HG02678 (cell line): ENCODE data around the gene UBQLN4.
"Not testable (repeated sequence)": the region's sequence is repeated elsewhere in the genome, so short reads cannot be mapped to it uniquely, and the experiment has no call there.

ENCODE experiments used
- ATAC-seq: cut with Tn5 transposase; IDR thresholded peaks from one replicate; pipeline ENCODE4 v1.9.1; 2021; ENCODE audit warnings: mild to moderate bottlenecking, moderate library complexity; ENCODE audit not compliant: unreplicated experiment

Gene UBQLN4

DNA sequence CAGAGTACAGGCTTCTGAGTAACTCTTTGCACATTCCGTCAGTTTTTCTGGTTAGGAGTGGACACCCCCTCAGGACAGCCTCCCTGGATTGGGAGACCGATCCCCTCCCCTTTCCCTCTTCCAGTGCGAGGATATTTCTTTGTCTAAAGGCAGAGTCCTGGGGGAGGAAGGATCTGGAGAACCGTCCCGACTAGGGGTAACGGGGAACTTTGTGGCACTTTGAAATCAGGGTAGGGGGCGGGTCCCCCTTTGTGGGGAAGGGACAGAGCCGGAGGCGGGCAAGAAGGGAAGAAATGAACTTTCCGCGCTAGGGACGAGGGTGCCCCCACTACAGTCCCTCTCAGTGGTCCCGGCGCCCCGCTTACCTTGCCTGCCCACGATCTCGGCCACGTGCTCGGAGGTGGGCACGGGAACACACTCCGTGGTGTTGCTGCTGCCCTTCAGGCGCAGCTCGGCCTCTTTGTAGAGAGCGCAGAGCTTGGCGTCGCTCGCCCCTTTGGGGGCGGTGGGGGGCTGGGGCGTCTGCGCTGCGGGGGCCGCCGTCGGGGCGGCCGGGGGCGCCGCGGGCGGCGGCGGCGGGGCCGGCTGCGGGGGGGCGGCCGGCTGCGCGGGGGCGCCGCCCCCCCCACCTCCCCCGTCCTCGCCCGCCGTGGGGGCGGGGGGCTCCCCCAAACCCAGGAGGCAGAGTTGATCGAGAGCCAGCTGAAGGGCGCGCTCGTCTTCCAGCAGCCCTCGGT lies 27.8 kb upstream of the UBQLN4 start:
- no peak for ATAC-seq

GRCh38 chr1:156080863-156081179 lies 27.2 kb upstream of the UBQLN4 start:
- ATAC-seq = no peak

DNA sequence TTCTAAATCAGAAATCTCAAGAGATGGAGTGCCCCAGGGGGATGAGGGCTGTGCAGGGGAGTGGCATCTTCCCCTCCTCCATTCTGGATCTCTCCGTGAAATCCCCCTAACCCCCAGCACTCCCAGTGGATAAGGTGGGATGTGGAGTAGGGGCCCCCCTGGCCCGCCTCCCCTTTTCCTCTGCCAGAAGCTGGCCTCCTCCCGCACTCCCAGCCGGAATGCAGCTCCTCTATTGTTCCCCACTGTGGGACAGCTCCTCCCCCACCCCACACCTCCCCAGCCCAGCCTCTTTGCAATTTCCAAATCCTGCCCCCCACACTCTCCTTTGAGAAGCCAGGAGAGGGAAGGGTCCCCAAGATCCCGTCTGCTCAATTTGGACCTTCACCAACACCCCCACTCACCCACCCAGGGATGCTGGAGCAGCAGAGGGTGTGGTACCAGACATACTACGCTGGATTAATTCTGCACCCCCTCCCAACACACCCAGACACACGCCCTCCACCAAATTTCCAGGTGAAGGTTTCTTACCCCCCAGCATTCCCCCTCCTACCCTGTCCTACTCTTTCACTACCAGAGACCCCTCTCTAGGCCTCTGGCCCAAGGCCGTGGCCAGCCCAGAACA lies 26.8 kb upstream of the UBQLN4 start:
- ATAC-seq = no peak

DNA sequence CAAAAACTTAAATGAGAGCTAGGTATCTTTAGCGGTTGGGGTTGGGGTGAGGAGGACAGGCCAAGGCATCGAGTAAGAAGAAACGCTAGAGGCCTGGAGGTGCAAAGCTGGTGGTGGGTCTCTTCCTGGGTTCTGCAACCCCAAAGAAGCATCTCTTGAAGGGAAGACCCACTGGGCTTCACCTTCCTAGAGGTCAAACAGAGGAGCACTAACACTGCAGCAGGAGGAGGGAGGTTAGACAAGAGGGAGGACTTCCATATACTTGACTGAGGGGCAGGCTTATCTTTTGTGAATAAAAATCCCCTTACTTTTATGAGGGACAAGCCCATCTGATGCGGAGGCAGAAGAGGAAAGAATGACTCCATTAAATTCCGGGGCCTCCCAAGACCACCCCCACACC lies 26.2 kb upstream of the UBQLN4 start:
- ATAC-seq = no peak

GRCh38 chr1:156078728-156079127 lies 25.1 kb upstream of the UBQLN4 start:
- no peak for ATAC-seq

DNA sequence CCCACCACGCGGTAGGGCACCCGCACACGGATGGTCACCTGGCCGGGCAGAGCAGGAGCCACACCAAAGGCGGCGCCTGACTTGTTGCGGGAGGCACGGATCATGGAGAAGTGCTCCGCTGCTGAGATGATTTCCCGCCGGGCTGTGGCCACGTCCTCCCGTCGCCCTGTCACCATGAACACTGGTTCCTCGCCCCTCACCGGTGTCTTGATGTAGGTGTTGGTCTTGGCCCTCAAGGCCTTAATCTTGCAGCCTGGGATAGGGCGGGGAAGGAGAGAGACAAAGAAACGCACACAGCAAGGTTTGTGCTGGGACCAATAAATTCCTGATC lies 23.8 kb upstream of the UBQLN4 start:
- no peak for ATAC-seq

GRCh38 chr1:156076609-156077429 lies 23.2 kb upstream of the UBQLN4 start:
- peak; percentile 91 for ATAC-seq

- ATAC-seq = no peak
Measured at GRCh38 chr1:156075775-156076204, 22.2 kb upstream of the UBQLN4 start.

DNA sequence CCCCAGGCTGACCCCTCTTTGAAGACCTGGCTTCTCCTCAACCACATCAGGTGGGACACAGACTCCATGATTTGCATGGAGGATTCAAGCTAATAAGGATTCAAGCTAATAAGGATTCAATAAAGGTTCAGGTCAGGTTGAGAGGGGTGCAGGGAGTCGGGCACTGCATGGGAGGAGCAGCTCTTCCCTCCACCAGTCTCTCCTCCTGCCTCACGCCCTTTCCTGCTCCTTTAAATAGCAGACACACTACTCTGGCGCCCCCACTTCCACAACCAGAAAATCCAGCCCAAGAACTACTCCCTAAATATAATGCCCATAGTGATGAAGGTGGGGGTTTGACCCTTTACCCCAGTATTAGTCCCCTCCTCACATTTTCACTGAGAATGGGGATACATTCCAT lies 21.6 kb upstream of the UBQLN4 start:
- no peak for ATAC-seq

- no peak for ATAC-seq
Measured at GRCh38 chr1:156074661-156075060, 21.1 kb upstream of the UBQLN4 start.

DNA sequence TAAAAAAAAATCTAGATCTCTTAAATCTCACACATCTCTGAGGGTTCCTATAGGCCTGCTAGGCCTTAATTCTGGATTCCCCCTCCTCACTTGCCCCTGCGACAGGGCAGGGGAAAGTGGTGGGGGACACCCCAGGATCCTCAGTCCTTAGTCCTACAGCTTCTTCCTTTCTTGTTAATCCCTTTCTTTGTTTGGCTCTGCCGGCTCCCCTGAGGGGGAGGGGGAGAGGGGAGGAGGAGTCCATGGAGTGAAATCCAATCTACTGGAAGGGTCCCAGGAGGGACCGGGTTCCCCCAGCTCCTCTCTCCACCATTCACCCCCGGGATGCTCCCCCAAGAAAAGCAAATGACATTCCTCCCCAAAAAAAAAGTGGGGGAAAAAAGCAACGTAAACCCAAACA lies 20.1 kb upstream of the UBQLN4 start:
- no peak for ATAC-seq

DNA sequence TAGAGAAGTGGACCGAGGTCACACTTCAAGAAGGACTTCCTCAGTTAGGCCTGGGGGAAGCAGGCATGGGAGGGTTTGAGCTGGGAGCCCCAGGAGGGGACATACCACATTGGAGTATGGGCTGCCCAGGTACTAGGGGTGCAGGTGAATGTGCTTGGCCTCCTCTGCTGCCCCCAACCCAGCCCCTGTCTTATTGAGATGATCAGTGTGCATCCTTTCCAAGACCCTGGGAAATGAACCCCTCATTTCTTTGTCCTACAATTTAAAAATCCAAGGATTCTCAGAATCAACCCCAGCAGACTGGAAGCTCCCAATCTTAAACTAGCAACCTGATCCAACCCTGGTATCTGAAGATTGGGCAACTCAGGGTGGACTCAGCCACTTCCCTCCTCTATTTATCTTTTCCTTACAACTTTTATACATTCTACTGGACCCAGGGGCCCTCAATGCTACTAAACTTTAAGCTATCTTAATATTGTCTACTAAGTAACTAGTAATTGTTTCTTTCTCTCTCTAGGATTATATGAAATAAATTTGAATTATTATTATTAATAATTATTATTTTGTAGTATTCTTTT lies 19.6 kb upstream of the UBQLN4 start:
- ATAC-seq = no peak

- no peak for ATAC-seq
Measured at GRCh38 chr1:156072251-156072650, 18.7 kb upstream of the UBQLN4 start.

- ATAC-seq = not testable (repeated sequence)
Measured at GRCh38 chr1:156071332-156071816, 17.8 kb upstream of the UBQLN4 start.

GRCh38 chr1:156070548-156070947 lies 16.9 kb upstream of the UBQLN4 start:
- ATAC-seq = no peak

DNA sequence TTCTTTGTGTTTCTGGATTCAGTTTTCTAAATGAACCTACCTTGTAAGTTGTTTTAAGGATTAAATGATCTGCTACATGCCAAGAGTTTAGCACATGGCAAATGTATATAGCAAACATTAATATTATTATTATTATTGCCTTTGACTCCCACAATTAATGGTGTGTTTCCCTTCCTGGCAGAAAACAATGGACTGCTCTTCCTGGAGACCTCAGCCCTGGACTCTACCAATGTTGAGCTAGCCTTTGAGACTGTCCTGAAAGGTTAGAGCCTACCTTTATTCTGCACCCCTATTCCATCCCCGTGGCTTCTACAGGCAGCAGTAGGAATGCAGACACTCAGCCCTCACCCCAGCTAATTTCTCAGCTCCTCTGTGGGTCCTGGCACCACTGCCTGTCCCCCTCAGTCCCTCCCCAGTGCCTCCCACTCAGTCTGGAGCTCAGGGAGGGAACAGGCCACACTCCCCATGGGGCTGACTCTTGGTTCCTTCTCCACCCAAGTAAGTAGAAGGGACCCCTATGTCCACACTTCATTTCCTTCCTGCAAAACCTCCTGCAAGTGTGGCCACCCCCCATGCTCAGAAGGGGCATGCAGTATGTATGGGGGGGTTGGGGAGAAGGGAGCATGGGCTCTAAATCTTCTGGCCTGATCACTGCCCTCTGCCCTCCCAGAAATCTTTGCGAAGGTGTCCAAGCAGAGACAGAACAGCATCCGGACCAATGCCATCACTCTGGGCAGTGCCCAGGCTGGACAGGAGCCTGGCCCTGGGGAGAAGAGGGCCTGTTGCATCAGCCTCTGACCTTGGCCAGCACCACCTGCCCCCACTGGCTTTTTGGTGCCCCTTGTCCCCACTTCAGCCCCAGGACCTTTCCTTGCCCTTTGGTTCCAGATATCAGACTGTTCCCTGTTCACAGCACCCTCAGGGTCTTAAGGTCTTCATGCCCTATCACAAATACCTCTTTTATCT lies 16.2 kb upstream of the UBQLN4 start:
- no peak for ATAC-seq

DNA sequence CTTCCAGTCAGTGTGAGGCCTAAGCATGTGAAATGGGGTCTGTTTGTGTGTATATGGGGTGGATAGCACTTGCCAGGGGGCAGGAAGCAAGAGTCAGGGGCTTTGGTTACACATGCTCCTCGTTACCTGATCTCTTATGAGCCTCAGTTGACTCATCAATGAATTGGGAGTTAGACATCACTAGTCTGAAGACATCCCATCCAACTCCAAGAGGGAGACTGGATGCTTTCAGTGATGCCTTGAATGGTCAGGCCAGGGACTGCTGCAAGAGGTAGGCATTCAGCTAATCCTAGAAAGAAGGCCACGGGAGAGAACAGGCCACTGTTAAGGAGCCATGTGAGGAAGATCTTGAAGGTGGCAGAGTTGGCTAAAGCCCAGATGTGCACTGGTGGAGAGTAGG lies 13.7 kb upstream of the UBQLN4 start:
- ATAC-seq = no peak

DNA sequence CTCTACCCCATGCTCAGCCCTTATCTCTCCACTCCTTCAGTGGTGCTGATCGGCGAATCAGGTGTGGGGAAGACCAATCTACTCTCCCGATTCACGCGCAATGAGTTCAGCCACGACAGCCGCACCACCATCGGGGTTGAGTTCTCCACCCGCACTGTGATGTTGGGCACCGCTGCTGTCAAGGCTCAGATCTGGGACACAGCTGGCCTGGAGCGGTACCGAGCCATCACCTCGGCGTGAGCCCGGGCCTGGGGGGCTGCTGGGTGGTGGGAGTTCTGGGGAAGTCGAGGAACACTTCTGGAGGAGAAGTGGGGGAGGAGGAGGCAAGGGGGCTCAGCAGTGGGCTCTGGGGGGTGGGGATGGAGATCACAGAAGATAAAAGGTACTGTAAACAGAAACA lies 12.3 kb upstream of the UBQLN4 start:
- ATAC-seq = no peak

GRCh38 chr1:156065212-156065611 lies 11.6 kb upstream of the UBQLN4 start:
- ATAC-seq = no peak

- no peak for ATAC-seq
Measured at GRCh38 chr1:156064615-156065014, 11.0 kb upstream of the UBQLN4 start.

GRCh38 chr1:156063997-156064285 lies 10.3 kb upstream of the UBQLN4 start:
- ATAC-seq = no peak
